Trophoblast cell (in vitro differentiated cells and primary cell): ENCODE data around the gene PAPPA. TPM values are rescaled to one million over a fixed set of nuclear protein-coding genes. Genes with fewer than 3 reads are reported as not detected.

ENCODE experiments used
- DNase-seq, 2 donors: peaks; one replicate each; pipeline ENCODE4 v3.0.0-alpha.2; 2016
- H2AFZ ChIP-seq: 2 replicates; pipeline ENCODE4 v1.6.1; 2013; ENCODE audit warnings: low read length, moderate library complexity, mild to moderate bottlenecking; ENCODE audit not compliant: insufficient read depth, poor library complexity
- H2AK5ac ChIP-seq: 2 replicates; pipeline ENCODE4 v1.6.1; 2013; ENCODE audit warnings: mild to moderate bottlenecking, low read length
- H2BK120ac ChIP-seq: 2 replicates; pipeline ENCODE4 v1.6.1; 2013; ENCODE audit warnings: low read length, mild to moderate bottlenecking, moderate library complexity; ENCODE audit not compliant: insufficient read depth, poor library complexity
- H2BK12ac ChIP-seq: 2 replicates; pipeline ENCODE4 v1.6.1; 2013; ENCODE audit warnings: mild to moderate bottlenecking, low read length, moderate library complexity
- H2BK5ac ChIP-seq: 2 replicates; pipeline ENCODE4 v1.6.1; 2013; ENCODE audit warnings: low read length, low read depth, moderate library complexity, mild to moderate bottlenecking; ENCODE audit not compliant: poor library complexity
- H3K14ac ChIP-seq: 2 replicates; pipeline ENCODE4 v1.6.1; 2013; ENCODE audit warnings: mild to moderate bottlenecking, low read length
- H3K18ac ChIP-seq: 2 replicates; pipeline ENCODE4 v1.6.1; 2013; ENCODE audit warnings: mild to moderate bottlenecking, low read length
- H3K23ac ChIP-seq: 2 replicates; pipeline ENCODE4 v1.6.1; 2013; ENCODE audit warnings: low read length
- H3K27ac ChIP-seq: 2 replicates; pipeline ENCODE4 v1.5.1; 2013; ENCODE audit warnings: low read depth, mild to moderate bottlenecking, inconsistent platforms, low read length, moderate library complexity
- H3K27me3 ChIP-seq: 2 replicates; pipeline ENCODE4 v1.6.1; 2013; ENCODE audit warnings: inconsistent platforms, mild to moderate bottlenecking, low read length, moderate library complexity; ENCODE audit not compliant: insufficient read depth
- H3K36me3 ChIP-seq, 2 experiments: 1 replicate in 1 of 2; 2 replicates in 1 of 2; pipeline ENCODE4 v1.6.1; 2013; ENCODE audit warnings: low read length in 2 of 2, mild to moderate bottlenecking in 2 of 2, moderate library complexity in 1 of 2; ENCODE audit not compliant: insufficient read depth in 2 of 2, control insufficient read depth in 1 of 2
- H3K4ac ChIP-seq: 2 replicates; pipeline ENCODE4 v1.6.1; 2013; ENCODE audit warnings: low read depth, mild to moderate bottlenecking, low read length, moderate library complexity
- H3K4me1 ChIP-seq, 2 experiments: 1 replicate in 1 of 2; 2 replicates in 1 of 2; pipeline ENCODE4 v1.6.1; 2013; ENCODE audit warnings: low read length in 2 of 2, mild to moderate bottlenecking in 2 of 2, moderate library complexity in 1 of 2; ENCODE audit not compliant: insufficient read depth in 2 of 2, control insufficient read depth in 1 of 2
- H3K4me2 ChIP-seq: 2 replicates; pipeline ENCODE4 v1.6.1; 2013; ENCODE audit warnings: inconsistent platforms, mild to moderate bottlenecking, low read length, moderate library complexity
- H3K4me3 ChIP-seq: 2 replicates; pipeline ENCODE4 v1.5.1; 2013; ENCODE audit warnings: mild to moderate bottlenecking, low read depth, low read length, inconsistent platforms
- H3K79me1 ChIP-seq: one replicate; pipeline ENCODE4 v1.6.1; 2013; ENCODE audit warnings: low read length
- H3K79me2 ChIP-seq: 2 replicates; pipeline ENCODE4 v1.6.1; 2013; ENCODE audit warnings: low read length, mild to moderate bottlenecking; ENCODE audit not compliant: control insufficient read depth, insufficient read depth, poor library complexity
- H3K9ac ChIP-seq: 2 replicates; pipeline ENCODE4 v1.6.1; 2013; ENCODE audit warnings: mild to moderate bottlenecking, low read length
- H3K9me3 ChIP-seq: 2 replicates; pipeline ENCODE4 v1.6.1; 2013; ENCODE audit warnings: low read depth, mild to moderate bottlenecking, control low read depth, inconsistent platforms, low read length; ENCODE audit not compliant: insufficient read depth
- H4K12ac ChIP-seq: 2 replicates; pipeline ENCODE4 v1.6.1; 2013; ENCODE audit warnings: low read depth, mild to moderate bottlenecking, low read length, moderate library complexity
- H4K8ac ChIP-seq: 2 replicates; pipeline ENCODE4 v1.6.1; 2013; ENCODE audit warnings: low read depth, mild to moderate bottlenecking, low read length, moderate library complexity
- H4K91ac ChIP-seq: one replicate; pipeline ENCODE4 v1.6.1; 2013; ENCODE audit warnings: low read depth, mild to moderate bottlenecking, low read length, moderate library complexity
- WGBS: extraction: QIAGEN DNeasy Blood & Tissue Kit; methylation state at CpG from one replicate; pipeline ENCODE4 v1.1.7; 2013; ENCODE audit warnings: missing lambda C conversion rate; ENCODE audit not compliant: insufficient read length, insufficient coverage; ENCODE audit errors: extremely low coverage; 5-methylcytosine and 5-hydroxymethylcytosine counted together
- polyA plus RNA-seq: library from polyadenylated mRNA; stranded (reverse); fragments of 200-250 nt; gene quantifications from 2 replicates; pipeline ENCODE4 v1.2.3, GENCODE V29; 2013

The PAPPA gene
- polyA plus RNA-seq: 6.3 and 8.5 TPM in 2 replicates

GRCh38 chr9:116153765-116154333 is at the start of gene PAPPA:
TSS of gene PAPPA (plus strand) at chr9:116153791. CDS start at chr9:116154173, 382 bp downstream.
- Histone ChIP-seq H3K4me3 (peak within 1 kb of the TSS; percentile 78), H2AK5ac (no peak within 1 kb of the TSS), H3K79me1 (peaks cover 7% of the 10 kb centered on the region), H3K4me1 (peaks cover 4 to 9% of the 10 kb centered on the region in 2 experiments), H3K23ac (no peak within 1 kb of the TSS), H2AFZ (peak within 1 kb of the TSS; percentile 56), H3K14ac (peak within 1 kb of the TSS; percentile 75), H3K36me3 (no peaks in the 10 kb centered on the region), H4K12ac (peak within 1 kb of the TSS; percentile 68), H2BK120ac (peak within 1 kb of the TSS; percentile 85), H3K27ac (peak within 1 kb of the TSS; percentile 33), H3K27me3 (peaks cover 18% of the 10 kb centered on the region), H3K9me3 (peaks cover 2% of the 10 kb centered on the region), H4K91ac (peak within 1 kb of the TSS; percentile 90), H3K4ac (no peak within 1 kb of the TSS), H3K9ac (peak within 1 kb of the TSS; percentile 45), H2BK12ac (no peak within 1 kb of the TSS), H3K4me2 (peak within 1 kb of the TSS; percentile 89), H2BK5ac (peak within 1 kb of the TSS; percentile 24), H3K18ac (peak within 1 kb of the TSS; percentile 85), H4K8ac (peak within 1 kb of the TSS; percentile 63), H3K79me2 (no peaks in the 10 kb centered on the region)
- WGBS: no CpG with 5 or more reads among the region's 41 CpGs
- DNase-seq: no peak

- no CpG with 5 or more reads among the region's 2 CpGs for WGBS
- Histone ChIP-seq H3K9ac (no peak overlapping the region), H3K9me3 (no peaks in the 10 kb centered on the region), H3K79me2 (no peaks in the 10 kb centered on the region), H3K18ac (no peak overlapping the region), H4K8ac (no peak overlapping the region), H2AFZ (no peak overlapping the region), H2BK5ac (no peak overlapping the region), H3K27ac (no peak overlapping the region), H3K14ac (no peak overlapping the region), H2AK5ac (no peak overlapping the region), H3K4me1 (no peaks in the 10 kb centered on the region), H2BK12ac (no peak overlapping the region), H3K4me3 (no peak overlapping the region), H3K79me1 (no peaks in the 10 kb centered on the region), H4K91ac (no peak overlapping the region), H4K12ac (no peak overlapping the region), H3K23ac (no peak overlapping the region), H3K4me2 (no peak overlapping the region), H3K36me3 (no peaks in the 10 kb centered on the region), H2BK120ac (no peak overlapping the region), H3K4ac (no peak overlapping the region), H3K27me3 (no peaks in the 10 kb centered on the region)
- DNase-seq: peak; percentile 54 to 78
Observed at GRCh38 chr9:116103976-116104820, 49.4 kb upstream of the PAPPA start.

GRCh38 chr9:116112236-116112635 is 41.4 kb upstream of the PAPPA start:
- no peak overlapping the region for H3K4ac ChIP-seq
- no peaks in the 10 kb centered on the region for H3K4me1 ChIP-seq
- H3K79me2 ChIP-seq: no peaks in the 10 kb centered on the region
- H3K9me3 ChIP-seq: no peaks in the 10 kb centered on the region
- no peak overlapping the region for H2BK120ac ChIP-seq
- no peak overlapping the region for H2AFZ ChIP-seq
- H3K23ac ChIP-seq: no peak overlapping the region
- no peaks in the 10 kb centered on the region for H3K27me3 ChIP-seq
- no peak overlapping the region for H3K4me3 ChIP-seq
- DNase-seq: no peak
- WGBS: no CpG with 5 or more reads among the region's 1 CpG
- H3K79me1 ChIP-seq: no peaks in the 10 kb centered on the region
- no peak overlapping the region for H2BK5ac ChIP-seq
- no peak overlapping the region for H3K18ac ChIP-seq
- H3K36me3 ChIP-seq: no peaks in the 10 kb centered on the region
- no peak overlapping the region for H4K12ac ChIP-seq
- H3K9ac ChIP-seq: no peak overlapping the region
- H4K8ac ChIP-seq: no peak overlapping the region
- no peak overlapping the region for H3K14ac ChIP-seq
- H2AK5ac ChIP-seq: no peak overlapping the region
- no peak overlapping the region for H3K4me2 ChIP-seq
- H2BK12ac ChIP-seq: no peak overlapping the region
- no peak overlapping the region for H3K27ac ChIP-seq
- no peak overlapping the region for H4K91ac ChIP-seq

- no peak overlapping the region for H4K91ac ChIP-seq
- H3K79me2 ChIP-seq: no peaks in the 10 kb centered on the region
- H2AFZ ChIP-seq: no peak overlapping the region
- H3K9me3 ChIP-seq: no peaks in the 10 kb centered on the region
- WGBS: 93% methylated on average over 1 of the region's 6 CpGs
- no peak overlapping the region for H3K14ac ChIP-seq
- H3K36me3 ChIP-seq: no peaks in the 10 kb centered on the region
- H3K27ac ChIP-seq: no peak overlapping the region
- H2BK12ac ChIP-seq: no peak overlapping the region
- H4K8ac ChIP-seq: no peak overlapping the region
- H3K4me2 ChIP-seq: no peak overlapping the region
- no peak overlapping the region for H2BK5ac ChIP-seq
- H4K12ac ChIP-seq: no peak overlapping the region
- peak; percentile 77 to 92 for DNase-seq
- H3K23ac ChIP-seq: no peak overlapping the region
- no peak overlapping the region for H3K9ac ChIP-seq
- H3K4me3 ChIP-seq: no peak overlapping the region
- no peak overlapping the region for H2BK120ac ChIP-seq
- no peaks in the 10 kb centered on the region for H3K79me1 ChIP-seq
- no peak overlapping the region for H3K18ac ChIP-seq
- no peak overlapping the region for H2AK5ac ChIP-seq
- no peaks in the 10 kb centered on the region for H3K27me3 ChIP-seq
- H3K4me1 ChIP-seq: no peaks in the 10 kb centered on the region
- H3K4ac ChIP-seq: no peak overlapping the region
Observed at GRCh38 chr9:116115761-116116353, 37.7 kb upstream of the PAPPA start.
